Heart left ventricle (tissue), 13 donors: ENCODE measurements around the gene STIM1.

Experiments used
- POLR2A ChIP-seq, 2 donors: fragments of 450-650 bp; IDR thresholded peaks; one replicate each; pipeline ENCODE4 v1.6.1; 2017; ENCODE audit warnings: antibody characterized with exemption in 2 of 2, mild to moderate bottlenecking in 2 of 2, moderate library complexity in 2 of 2
- TF ChIP-seq, protein P1 (sequence below), 12 donors: fragments of 200-600 bp; sonication (generic) in 4 of 12; IDR thresholded peaks; one replicate each; pipeline versions ENCODE4 v1.5.0 to v1.8.0; 2018 to 2022; ENCODE audit warnings: antibody characterized with exemption in 12 of 12, mild to moderate bottlenecking in 5 of 12
- donor health status: ischemic (EF 13 %, LVEDD 7.1; RV severe dilation, severe dysfunction).
- donor health status: DM: no; HTN: yes; CAD: no.
- donor health status: DM: no; HTN: no; CAD: no.
- donor health status: ischemic (EF 25% LVEDD 6.9; RV normal size, moderate dysfunction).
- donor health status: ischemic (EF 25% LVEDD 5.7; RV mildly dilated, moderate dysfunction).
- donor health status: ischemic (EF 35%, LVEDD 5.7; RV mildly dilated, moderate dysfunction).
- donor health status: nonischemic (EF 11% LVEDD 7.7; RV severe dilation, severe dysfunction).
- donor health status: DM: yes; HTN: yes; CAD: no.
- donor health status: PGD.
- donor health status: ischemic (EF 29% LVEDD 5.4; RV normal size, mild dysfunction).
- donor health status: nonischemic (EF 23%, LVEDD 6.1; RV moderate dilation, normal function).

DNA sequence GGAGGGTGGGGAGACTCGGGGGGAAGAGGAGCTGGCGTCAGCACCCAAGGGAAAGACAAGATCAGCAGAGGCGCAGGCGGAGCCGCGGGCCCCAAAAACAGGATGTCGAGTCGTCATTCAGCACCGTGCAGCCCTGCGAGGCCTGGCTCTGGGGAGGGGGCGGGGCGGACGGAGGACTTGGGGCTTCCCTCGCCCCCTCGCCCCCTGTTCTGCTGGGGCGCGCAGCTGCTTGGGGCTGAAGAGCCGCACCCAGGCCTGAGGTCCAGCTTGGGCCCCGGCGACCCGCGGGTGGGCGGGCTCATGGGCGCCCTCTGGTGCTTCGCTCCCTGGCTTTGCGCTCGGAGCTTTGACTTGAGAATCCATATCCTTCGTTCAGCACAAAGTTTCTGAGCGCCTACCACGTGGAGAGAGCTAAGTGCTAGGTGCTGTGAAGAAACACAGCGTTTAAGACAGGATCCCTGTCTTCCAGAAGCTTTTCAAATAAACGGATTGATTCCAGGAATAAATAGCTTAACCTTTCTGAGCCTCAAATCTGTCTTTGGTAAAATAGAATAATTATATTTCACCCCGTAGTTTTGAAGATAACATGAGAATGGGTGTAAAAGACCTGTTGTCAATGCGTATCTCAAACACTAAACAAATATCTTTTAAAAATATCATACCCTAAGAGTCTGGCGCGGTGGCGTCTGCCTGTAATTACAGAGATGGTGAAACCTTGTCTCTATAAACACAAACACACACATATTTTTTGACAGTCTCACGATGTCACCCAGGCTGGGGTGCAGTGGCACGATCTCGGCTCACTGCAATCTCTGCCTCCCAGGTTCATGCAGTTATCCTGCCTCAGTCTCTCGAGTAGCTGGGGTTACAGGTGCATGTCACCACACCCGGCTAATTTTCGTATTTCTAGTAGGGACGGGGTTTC lies 13.8 kb upstream of the STIM1 start:
- TF ChIP-seq, protein P1, sequence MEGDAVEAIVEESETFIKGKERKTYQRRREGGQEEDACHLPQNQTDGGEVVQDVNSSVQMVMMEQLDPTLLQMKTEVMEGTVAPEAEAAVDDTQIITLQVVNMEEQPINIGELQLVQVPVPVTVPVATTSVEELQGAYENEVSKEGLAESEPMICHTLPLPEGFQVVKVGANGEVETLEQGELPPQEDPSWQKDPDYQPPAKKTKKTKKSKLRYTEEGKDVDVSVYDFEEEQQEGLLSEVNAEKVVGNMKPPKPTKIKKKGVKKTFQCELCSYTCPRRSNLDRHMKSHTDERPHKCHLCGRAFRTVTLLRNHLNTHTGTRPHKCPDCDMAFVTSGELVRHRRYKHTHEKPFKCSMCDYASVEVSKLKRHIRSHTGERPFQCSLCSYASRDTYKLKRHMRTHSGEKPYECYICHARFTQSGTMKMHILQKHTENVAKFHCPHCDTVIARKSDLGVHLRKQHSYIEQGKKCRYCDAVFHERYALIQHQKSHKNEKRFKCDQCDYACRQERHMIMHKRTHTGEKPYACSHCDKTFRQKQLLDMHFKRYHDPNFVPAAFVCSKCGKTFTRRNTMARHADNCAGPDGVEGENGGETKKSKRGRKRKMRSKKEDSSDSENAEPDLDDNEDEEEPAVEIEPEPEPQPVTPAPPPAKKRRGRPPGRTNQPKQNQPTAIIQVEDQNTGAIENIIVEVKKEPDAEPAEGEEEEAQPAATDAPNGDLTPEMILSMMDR (IDR thresholded peaks at IDR 0.05): peak; percentile 71 to 97 (median 90)
- peak in 1 of 2 donors; percentile 44 for TF ChIP-seq POLR2A (IDR thresholded peaks at IDR 0.05)
